HG03066 (cell line): ENCODE results near the gene TBC1D10B.

Experiments used
- ATAC-seq: cut with Tn5 transposase; IDR thresholded peaks from one replicate; pipeline ENCODE4 v1.9.1; 2021; ENCODE audit warnings: low read depth; ENCODE audit not compliant: unreplicated experiment

TBC1D10B gene

GRCh38 chr16:30370456-30371247, at the start of gene TBC1D10B:
TSS of gene TBC1D10B (minus strand) at chr16:30370494. CDS start at chr16:30370183, 311 bp downstream.
- peak; percentile 79 for ATAC-seq

GRCh38 chr16:30418350-30419181, 48.3 kb upstream of the TBC1D10B start:
- no peak for ATAC-seq

GRCh38 chr16:30417529-30418349, 47.4 kb upstream of the TBC1D10B start:
- ATAC-seq, result peak; percentile 56

- ATAC-seq, result no peak
Observed at GRCh38 chr16:30416624-30417528, 46.6 kb upstream of the TBC1D10B start.

GRCh38 chr16:30416047-30416603, 45.8 kb upstream of the TBC1D10B start:
- ATAC-seq, result no peak

GRCh38 chr16:30414159-30414558, 43.9 kb upstream of the TBC1D10B start:
- no peak for ATAC-seq

- no peak for ATAC-seq
Observed at GRCh38 chr16:30413112-30413806, 43.0 kb upstream of the TBC1D10B start.

GRCh38 chr16:30409125-30410060, 39.1 kb upstream of the TBC1D10B start:
- peak; percentile 53 for ATAC-seq

GRCh38 chr16:30407804-30408534, 37.7 kb upstream of the TBC1D10B start:
- ATAC-seq, result no peak

- ATAC-seq, result peak; percentile 67
Observed at GRCh38 chr16:30407102-30407803, 37.0 kb upstream of the TBC1D10B start, which contains the start of gene ZNF771. TSS of gene ZNF771 (plus strand) at chr16:30407606. CDS start at chr16:30408054, 448 bp downstream.

- ATAC-seq, result no peak
Observed at GRCh38 chr16:30406795-30407101, 36.5 kb upstream of the TBC1D10B start.

- ATAC-seq, result no peak
Observed at GRCh38 chr16:30401768-30402425, 31.6 kb upstream of the TBC1D10B start.

GRCh38 chr16:30399435-30400186, 29.3 kb upstream of the TBC1D10B start:
- no peak for ATAC-seq

GRCh38 chr16:30398661-30399434, 28.6 kb upstream of the TBC1D10B start:
- no peak for ATAC-seq
